ENCODE data around the gene EVL. TPM values are rescaled to one million over a fixed set of nuclear protein-coding genes. Genes with fewer than 3 reads are reported as not detected.

Gene EVL
- total RNA-seq, 2 experiments from 2014 or later: 340 to 351 TPM

DNA sequence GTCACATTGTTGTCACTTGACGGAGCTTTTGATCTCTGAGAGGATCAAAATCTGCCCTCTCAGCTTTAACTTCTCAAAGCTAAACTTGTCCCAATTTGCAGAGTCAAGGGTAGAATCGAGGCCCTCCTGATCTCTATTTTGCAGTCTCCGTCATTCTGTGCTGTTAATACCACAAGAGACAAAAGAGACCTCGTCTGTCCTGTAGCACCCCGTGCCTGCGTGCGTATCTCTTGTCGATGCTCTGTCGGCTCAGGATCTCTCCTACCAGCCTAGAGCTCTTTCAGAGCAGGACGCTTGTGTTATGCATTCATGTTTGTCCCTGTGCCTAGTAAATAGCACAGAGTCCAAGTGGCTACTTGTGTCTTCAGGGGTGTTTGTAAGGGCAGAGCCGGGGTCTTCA, 5.1 kb downstream of the EVL start:
- Mint-ChIP-seq H3K4me3 (peak overlapping the region; percentile 89), H3K27me3 (no peaks in the 10 kb centered on the region), H3K4me1 (ENCODE audit: low read depth) (peaks cover 54% of the 10 kb centered on the region), H3K27ac (peak overlapping the region; percentile 99), H3K9me3 (no peaks in the 10 kb centered on the region), H3K36me3 (ENCODE audit: low read depth) (peaks cover 85% of the 10 kb centered on the region)
- ChIA-PET POLR2A (interaction anchor here (1.0 to 24.7 kb wide), 6 partner anchors 5 to 146 kb away, joined by 3 to 840 read pairs (median 263); partner anchors contain the start of gene EVL), CTCF (interaction anchor here (1.2 to 26.8 kb wide), 7 partner anchors 12 to 122 kb away, joined by 4 to 913 read pairs (median 52); no protein-coding TSS in a partner anchor)
- intact Hi-C loops (cut with micrococcal nuclease): no loop called here
- DNase-seq: peak; percentile 67
- no peak for TF ChIP-seq CTCF (IDR thresholded peaks at IDR 0.05)
- ATAC-seq: no peak

- peak; percentile 54 for DNase-seq
- TF ChIP-seq CTCF (IDR thresholded peaks at IDR 0.05): no peak
Observed at GRCh38 chr14:100071545-100071944, 6.3 kb downstream of the EVL start.

GRCh38 chr14:100072783-100073346, 7.6 kb downstream of the EVL start:
- Mint-ChIP-seq H3K4me3 (peak overlapping the region; percentile 72), H3K4me1 (ENCODE audit: low read depth) (peaks cover 77% of the 10 kb centered on the region), H3K36me3 (ENCODE audit: low read depth) (peaks cover 86% of the 10 kb centered on the region), H3K9me3 (no peaks in the 10 kb centered on the region), H3K27ac (peak overlapping the region; percentile 99), H3K27me3 (no peaks in the 10 kb centered on the region)
- DNase-seq (peak; percentile 76), ATAC-seq (peak; percentile 8)
- intact Hi-C loops (cut with micrococcal nuclease): no loop called here
- peak; percentile 63 for TF ChIP-seq CTCF (IDR thresholded peaks at IDR 0.05)
- CTCF ChIA-PET: interaction anchor here (0.8 to 26.8 kb wide), 11 partner anchors 10 to 184 kb away, joined by 3 to 913 read pairs (median 9); no protein-coding TSS in a partner anchor
- POLR2A ChIA-PET: interaction anchor here (1.6 to 24.7 kb wide), 4 partner anchors 3 to 120 kb away, joined by 4 to 840 read pairs (median 521); partner anchors contain the start of gene EVL

More at GRCh38 chr14:100071545-100071944, 6.3 kb downstream of the EVL start:
- ChIA-PET CTCF (interaction anchor here (1.0 to 26.8 kb wide), 10 partner anchors 10 to 121 kb away, joined by 3 to 913 read pairs (median 12); no protein-coding TSS in a partner anchor), POLR2A (interaction anchor here (1.0 to 24.7 kb wide), 7 partner anchors 4 to 121 kb away, joined by 3 to 840 read pairs (median 5); partner anchors contain the start of gene EVL)
- ATAC-seq: no peak
- H3K27me3 Mint-ChIP-seq: no peaks in the 10 kb centered on the region
- intact Hi-C loops (cut with micrococcal nuclease): no loop called here
- H3K4me3 Mint-ChIP-seq: peak overlapping the region; percentile 72
- peaks cover 88% of the 10 kb centered on the region for H3K36me3 Mint-ChIP-seq (ENCODE audit: low read depth)
- H3K4me1 Mint-ChIP-seq (ENCODE audit: low read depth): peaks cover 66% of the 10 kb centered on the region
- H3K27ac Mint-ChIP-seq: peak overlapping the region; percentile 99
- H3K9me3 Mint-ChIP-seq: no peaks in the 10 kb centered on the region

DNA sequence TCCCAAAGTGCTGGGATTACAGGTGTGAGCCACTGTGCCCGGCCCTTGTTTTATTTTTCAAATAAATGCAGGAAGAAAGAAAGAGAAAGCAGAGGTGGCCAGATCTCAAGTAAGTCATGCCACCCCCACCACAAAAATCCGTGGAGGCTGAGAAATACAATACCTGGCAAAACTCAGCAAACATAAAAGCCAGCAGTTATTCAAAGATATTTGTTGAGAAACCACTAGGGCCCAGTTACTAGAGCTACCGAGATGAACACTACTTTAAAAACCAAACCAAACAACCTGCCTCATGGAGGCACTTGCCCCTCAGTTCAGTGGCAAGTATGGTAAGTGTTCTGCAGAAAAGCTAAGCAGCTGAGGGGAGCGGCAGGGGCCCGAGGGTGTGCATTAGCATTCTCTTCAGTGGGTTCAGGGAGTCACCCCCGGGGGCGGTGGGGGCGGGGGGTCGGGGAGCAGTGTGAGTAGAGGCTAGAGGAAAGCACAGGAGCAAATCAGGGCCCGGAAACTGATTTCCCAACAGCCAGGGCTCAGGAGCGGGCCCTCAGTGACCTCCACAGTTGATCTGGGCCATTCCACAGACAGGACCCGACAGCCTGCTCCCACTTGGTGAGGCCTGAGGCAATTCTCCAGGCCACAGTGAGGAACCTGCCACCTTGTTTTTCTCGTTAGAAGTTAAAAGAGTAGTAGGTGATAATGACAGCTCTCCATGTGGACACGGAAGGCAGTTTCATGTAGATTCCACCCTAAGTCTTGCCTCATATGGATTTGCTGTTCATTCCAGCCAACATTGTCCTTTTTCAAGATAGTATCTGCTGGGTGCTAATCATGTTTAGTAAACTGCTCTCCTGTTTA, 8.6 kb downstream of the EVL start:
- H3K4me1 Mint-ChIP-seq (ENCODE audit: low read depth): peaks cover 80% of the 10 kb centered on the region
- no peak for TF ChIP-seq CTCF (IDR thresholded peaks at IDR 0.05)
- DNase-seq (peak; percentile 67), ATAC-seq (no peak)
- H3K4me3 Mint-ChIP-seq: peak overlapping the region; percentile 72
- no peaks in the 10 kb centered on the region for H3K9me3 Mint-ChIP-seq
- H3K27me3 Mint-ChIP-seq: no peaks in the 10 kb centered on the region
- CTCF ChIA-PET: interaction anchor here (1.1 to 26.8 kb wide), 6 partner anchors 9 to 183 kb away, joined by 3 to 913 read pairs (median 30); no protein-coding TSS in a partner anchor
- intact Hi-C loops (cut with micrococcal nuclease): no loop called here
- POLR2A ChIA-PET: interaction anchor here (0.9 to 24.7 kb wide), 4 partner anchors 8 to 28 kb away, joined by 3 to 840 read pairs (median 268); partner anchors contain the start of gene EVL
- H3K27ac Mint-ChIP-seq: peak overlapping the region; percentile 99
- H3K36me3 Mint-ChIP-seq (ENCODE audit: low read depth): peaks cover 85% of the 10 kb centered on the region

Data from activated CD8-positive, alpha-beta T cell treated with anti-CD3 and anti-CD28 coated beads for 36 hours (primary cell).